ENCODE results near the gene PAIP2B. TPM values are rescaled to one million over a fixed set of nuclear protein-coding genes. Genes with fewer than 3 reads are reported as not detected.
A peak's percentile ranks its signal among the peaks of the same experiment; 100 is the strongest.

Gene PAIP2B
- total RNA-seq, 2 experiments from 2014 or later, result 2.3 to 3.0 TPM

- no peak for ATAC-seq
- Mint-ChIP-seq H3K4me1 (peaks cover 4% of the 10 kb centered on the region), H3K4me3 (no peak overlapping the region), H3K27me3 (peaks cover 3% of the 10 kb centered on the region), H3K9me3 (ENCODE audit: low read depth) (no peaks in the 10 kb centered on the region), H3K36me3 (ENCODE audit: low read depth) (peaks cover 13% of the 10 kb centered on the region), H3K27ac (no peak overlapping the region)
- POLR2A ChIA-PET, result no interaction called here
- intact Hi-C loops (cut with DNase I, micrococcal nuclease), result loop anchor here in 1 of 2 experiments (1.0 to 5.0 kb wide), 2 partner anchors 104 to 131 kb away; no protein-coding TSS in a partner anchor
- DNase-seq, result no peak
- CTCF ChIA-PET, result interaction anchor here (1.2 kb wide), 1 partner anchor 17 kb away, joined by 3 read pairs; no protein-coding TSS in a partner anchor
Observed at GRCh38 chr2:71153585-71154224, 73.2 kb downstream of the PAIP2B start.

- Mint-ChIP-seq H3K27me3 (peaks cover 3% of the 10 kb centered on the region), H3K4me3 (no peak overlapping the region), H3K36me3 (ENCODE audit: low read depth) (peaks cover 24% of the 10 kb centered on the region), H3K9me3 (ENCODE audit: low read depth) (no peaks in the 10 kb centered on the region), H3K27ac (no peak overlapping the region), H3K4me1 (no peaks in the 10 kb centered on the region)
- ChIA-PET CTCF (interaction anchor here (0.7 to 1.1 kb wide), 3 partner anchors 9 to 374 kb away, joined by 3 read pairs; no protein-coding TSS in a partner anchor), POLR2A (no interaction called here)
- DNase-seq, result no peak
- no peak for ATAC-seq
- intact Hi-C loops (cut with DNase I, micrococcal nuclease), result loop anchor here in 1 of 2 experiments (5.0 kb wide), 1 partner anchor 129 kb away; no protein-coding TSS in a partner anchor
Observed at GRCh38 chr2:71151620-71152019, 75.3 kb downstream of the PAIP2B start.

GRCh38 chr2:71150082-71150816, 76.7 kb downstream of the PAIP2B start:
- intact Hi-C loops (cut with DNase I, micrococcal nuclease), result loop anchor here in 1 of 2 experiments (5.0 kb wide), 1 partner anchor 128 kb away; no protein-coding TSS in a partner anchor
- ATAC-seq (no peak), DNase-seq (no peak)
- CTCF ChIA-PET, result interaction anchor here (0.6 to 1.2 kb wide), 6 partner anchors 50 to 149 kb away, joined by 3 to 5 read pairs (median 3); no protein-coding TSS in a partner anchor
- Mint-ChIP-seq H3K36me3 (ENCODE audit: low read depth) (peaks cover 33% of the 10 kb centered on the region), H3K27me3 (peaks cover 1% of the 10 kb centered on the region), H3K27ac (no peak overlapping the region), H3K4me3 (no peak overlapping the region), H3K9me3 (ENCODE audit: low read depth) (no peaks in the 10 kb centered on the region), H3K4me1 (no peaks in the 10 kb centered on the region)
- POLR2A ChIA-PET, result interaction anchor here (0.5 kb wide), 1 partner anchor 10 kb away, joined by 3 read pairs; no protein-coding TSS in a partner anchor

- POLR2A ChIA-PET, result interaction anchor here (0.7 kb wide), 1 partner anchor 407 kb away, joined by 3 read pairs; no protein-coding TSS in a partner anchor
- Mint-ChIP-seq H3K36me3 (ENCODE audit: low read depth) (peaks cover 47% of the 10 kb centered on the region), H3K9me3 (ENCODE audit: low read depth) (no peaks in the 10 kb centered on the region), H3K4me3 (no peak overlapping the region), H3K27me3 (no peaks in the 10 kb centered on the region), H3K4me1 (no peaks in the 10 kb centered on the region), H3K27ac (peak overlapping the region; percentile 29)
- ATAC-seq, result no peak
- CTCF ChIA-PET, result interaction anchor here (0.8 to 1.3 kb wide), 4 partner anchors 18 to 234 kb away, joined by 3 to 4 read pairs (median 3); partner anchors contain the start of gene MPHOSPH10
- intact Hi-C loops (cut with DNase I, micrococcal nuclease), result no loop called here
- no peak for DNase-seq
Observed at GRCh38 chr2:71148506-71149063, 78.3 kb downstream of the PAIP2B start.

GRCh38 chr2:71143782-71144181, 83.1 kb downstream of the PAIP2B start:
- peaks cover 60% of the 10 kb centered on the region for H3K36me3 Mint-ChIP-seq (ENCODE audit: low read depth)
- ATAC-seq (no peak), DNase-seq (no peak)
- ChIA-PET POLR2A (no interaction called here), CTCF (interaction anchor here (1.1 to 1.7 kb wide), 5 partner anchors 13 to 367 kb away, joined by 3 to 5 read pairs (median 4); partner anchors contain the start of gene MPHOSPH10)
- H3K27me3 Mint-ChIP-seq, result no peaks in the 10 kb centered on the region
- no peak overlapping the region for H3K4me3 Mint-ChIP-seq
- H3K4me1 Mint-ChIP-seq, result peaks cover 2% of the 10 kb centered on the region
- H3K9me3 Mint-ChIP-seq (ENCODE audit: low read depth), result no peaks in the 10 kb centered on the region
- H3K27ac Mint-ChIP-seq, result no peak overlapping the region
- intact Hi-C loops (cut with DNase I, micrococcal nuclease), result no loop called here

GRCh38 chr2:71136174-71136573, 90.7 kb downstream of the PAIP2B start:
- CTCF ChIA-PET, result no interaction called here
- Mint-ChIP-seq H3K4me3 (no peak overlapping the region), H3K36me3 (ENCODE audit: low read depth) (peaks cover 36% of the 10 kb centered on the region), H3K27me3 (no peaks in the 10 kb centered on the region), H3K9me3 (ENCODE audit: low read depth) (no peaks in the 10 kb centered on the region), H3K4me1 (peaks cover 2% of the 10 kb centered on the region), H3K27ac (no peak overlapping the region)
- POLR2A ChIA-PET, result no interaction called here
- DNase-seq (no peak), ATAC-seq (no peak)
- intact Hi-C loops (cut with DNase I, micrococcal nuclease), result no loop called here

GRCh38 chr2:71133603-71134002, 93.3 kb downstream of the PAIP2B start:
- H3K27ac Mint-ChIP-seq, result no peak overlapping the region
- intact Hi-C loops (cut with DNase I, micrococcal nuclease), result no loop called here

More at GRCh38 chr2:71133603-71134002, 93.3 kb downstream of the PAIP2B start:
- Mint-ChIP-seq H3K27me3 (no peaks in the 10 kb centered on the region), H3K4me1 (peaks cover 6% of the 10 kb centered on the region), H3K9me3 (ENCODE audit: low read depth) (no peaks in the 10 kb centered on the region), H3K4me3 (no peak overlapping the region), H3K36me3 (ENCODE audit: low read depth) (peaks cover 27% of the 10 kb centered on the region)
- ATAC-seq (no peak), DNase-seq (no peak)
- ChIA-PET POLR2A (no interaction called here), CTCF (interaction anchor here (0.7 to 1.3 kb wide), 2 partner anchors 33 to 213 kb away, joined by 3 read pairs; no protein-coding TSS in a partner anchor)

Other genes with a start within 250 kb of the PAIP2B start
- gene ANKRD53, start 248.5 kb downstream of the PAIP2B start, total RNA-seq, result under 1 TPM in 1 of 2 experiments, not detected in 1; 0.14 TPM
- gene TEX261, start 232.2 kb downstream of the PAIP2B start, total RNA-seq, result 10 to 100 TPM; 39.1 to 48.5 TPM
- 10 to 100 TPM; 39.7 to 40.6 TPM for gene NAGK, start 158.5 kb downstream of the PAIP2B start, total RNA-seq
- gene MCEE, start 96.9 kb downstream of the PAIP2B start, total RNA-seq, result 10 to 100 TPM; 10.2 to 13.6 TPM
- gene MPHOSPH10, start 96.5 kb downstream of the PAIP2B start, total RNA-seq, result 10 to 100 TPM; 48.5 to 61.9 TPM
- gene ZNF638, start 104.7 kb upstream of the PAIP2B start, total RNA-seq, result 10 to 100 TPM; 79.8 to 97.5 TPM
- under 1 TPM in 1 of 2 experiments, not detected in 1; 0.02 TPM for gene DYSF, start 226.5 kb upstream of the PAIP2B start, total RNA-seq

Measured in activated CD4-positive, alpha-beta T cell treated with anti-CD3 and anti-CD28 coated beads for 36 hours (primary cell).